ENCODE data around the gene KRT8. TPM values are rescaled to one million over a fixed set of nuclear protein-coding genes. Genes with fewer than 3 reads are reported as not detected.

KRT8 gene
- total RNA-seq, 2 donors from 2014 or later: 182 to 536 TPM

GRCh38 chr12:52926596-52927234, 21.8 kb upstream of the KRT8 start:
- no peak overlapping the region for H3K27ac ChIP-seq
- intact Hi-C loops (cut with DNase I): no loop called here

GRCh38 chr12:52925717-52926595, 21.1 kb upstream of the KRT8 start:
- no peak overlapping the region for H3K4me3 ChIP-seq
- peak overlapping the region in 1 of 2 donors; percentile 13 for H3K27ac ChIP-seq
- H3K27me3 ChIP-seq (replicated peaks; ENCODE audit: insufficient read depth): no peaks in the 10 kb centered on the region
- H3K36me3 ChIP-seq: no peaks in the 10 kb centered on the region
- 42% methylated on average over 7 of the region's 7 CpGs for WGBS
- peaks cover 7% of the 10 kb centered on the region for H3K4me1 ChIP-seq (replicated peaks)
- no peaks in the 10 kb centered on the region for H3K9me3 ChIP-seq
- TF ChIP-seq POLR2A (IDR thresholded peaks at IDR 0.05): no peak
- no peak for TF ChIP-seq POLR2AphosphoS5 (IDR thresholded peaks at IDR 0.05)
- TF ChIP-seq CTCF (IDR thresholded peaks at IDR 0.05): no peak
- DNase-seq (ENCODE audit: low spot score): no peak
- intact Hi-C loops (cut with DNase I): no loop called here

More at GRCh38 chr12:52926596-52927234, 21.8 kb upstream of the KRT8 start:
- DNase-seq (ENCODE audit: low spot score): no peak
- no peak for TF ChIP-seq POLR2A (IDR thresholded peaks at IDR 0.05)
- TF ChIP-seq CTCF (IDR thresholded peaks at IDR 0.05): no peak
- no peak for TF ChIP-seq POLR2AphosphoS5 (IDR thresholded peaks at IDR 0.05)
- no peak overlapping the region for H3K4me3 ChIP-seq
- no peaks in the 10 kb centered on the region for H3K36me3 ChIP-seq
- WGBS: 71% methylated on average over 4 of the region's 4 CpGs
- H3K9me3 ChIP-seq: no peaks in the 10 kb centered on the region
- H3K4me1 ChIP-seq (replicated peaks): peaks cover 7% of the 10 kb centered on the region
- no peaks in the 10 kb centered on the region for H3K27me3 ChIP-seq (replicated peaks; ENCODE audit: insufficient read depth)

- TF ChIP-seq POLR2AphosphoS5 (IDR thresholded peaks at IDR 0.05) (no peak), CTCF (IDR thresholded peaks at IDR 0.05) (no peak), POLR2A (IDR thresholded peaks at IDR 0.05) (no peak)
- WGBS: 81% methylated on average over 11 of the region's 11 CpGs
- H3K27ac ChIP-seq: no peak overlapping the region
- no peak for DNase-seq (ENCODE audit: low spot score)
- peaks cover 7% of the 10 kb centered on the region for H3K4me1 ChIP-seq (replicated peaks)
- no peak overlapping the region for H3K4me3 ChIP-seq
- no peaks in the 10 kb centered on the region for H3K9me3 ChIP-seq
- no peaks in the 10 kb centered on the region for H3K36me3 ChIP-seq
- no peaks in the 10 kb centered on the region for H3K27me3 ChIP-seq (replicated peaks; ENCODE audit: insufficient read depth)
- intact Hi-C loops (cut with DNase I): no loop called here
These were observed 20.2 kb upstream of the KRT8 start for GRCh38 chr12:52924764-52925716.

- Histone ChIP-seq H3K36me3 (no peaks in the 10 kb centered on the region), H3K9me3 (no peaks in the 10 kb centered on the region), H3K4me3 (no peak overlapping the region), H3K27ac (no peak overlapping the region), H3K27me3 (replicated peaks; ENCODE audit: insufficient read depth) (no peaks in the 10 kb centered on the region), H3K4me1 (replicated peaks) (peaks cover 4% of the 10 kb centered on the region)
- TF ChIP-seq POLR2AphosphoS5 (IDR thresholded peaks at IDR 0.05) (no peak), POLR2A (IDR thresholded peaks at IDR 0.05) (no peak), CTCF (IDR thresholded peaks at IDR 0.05) (no peak)
- no peak for DNase-seq (ENCODE audit: low spot score)
- 94% methylated on average over 1 of the region's 1 CpG for WGBS
- intact Hi-C loops (cut with DNase I): no loop called here
These were observed 16.8 kb upstream of the KRT8 start for GRCh38 chr12:52921488-52922165.

All from prostate gland (tissue), 2 donors.